ENCODE measurements around the gene CBS.
"Not testable (repeated sequence)": the region's sequence is repeated elsewhere in the genome, so short reads cannot be mapped to it uniquely, and the experiment has no call there.

Gene CBS

DNA sequence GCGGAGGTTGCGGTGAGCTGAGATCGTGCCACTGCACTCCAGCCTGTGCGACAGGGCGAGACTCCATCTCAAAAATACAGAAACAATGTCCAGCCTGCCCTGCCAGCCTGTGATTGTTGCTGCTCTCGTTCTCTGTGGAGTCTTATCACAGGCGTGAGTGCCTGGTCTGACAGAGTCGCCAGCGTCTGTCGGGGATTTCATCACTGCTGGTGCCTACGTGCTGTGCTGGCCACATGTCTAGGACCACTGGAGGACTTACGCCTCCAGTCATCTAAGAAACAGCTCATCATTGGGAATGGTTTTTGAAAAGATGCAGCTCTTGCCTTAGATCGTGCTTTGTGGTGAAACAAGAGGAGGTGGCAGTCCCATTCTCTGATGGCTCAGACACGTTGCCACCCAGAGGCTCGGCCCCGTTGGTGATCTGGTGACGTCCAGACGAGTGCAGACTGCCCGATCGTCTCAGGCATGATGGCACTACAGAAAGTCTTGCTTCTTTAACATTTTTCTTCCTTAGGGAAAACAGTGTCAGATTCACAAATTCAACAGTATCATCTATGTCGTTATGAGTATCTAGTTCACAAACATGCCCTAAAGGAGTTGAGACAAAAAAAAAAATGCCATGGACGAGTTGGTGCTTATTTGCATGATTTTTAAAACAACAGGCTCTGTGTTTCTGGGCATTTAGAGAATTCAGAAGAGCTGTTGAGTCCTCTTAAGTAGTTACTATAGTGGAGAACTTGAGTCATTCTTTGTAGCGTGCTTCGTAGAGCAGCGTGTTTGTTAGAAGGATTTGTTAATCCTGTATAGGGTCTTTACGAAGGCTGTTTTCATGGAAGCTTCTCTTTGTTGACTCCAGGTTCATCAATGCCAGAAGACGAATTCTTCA is 47.5 kb downstream of the CBS start:
- DNase-seq (ENCODE audit: low read depth in 3 of 3, low spot score in 1 of 3): no peak

DNA sequence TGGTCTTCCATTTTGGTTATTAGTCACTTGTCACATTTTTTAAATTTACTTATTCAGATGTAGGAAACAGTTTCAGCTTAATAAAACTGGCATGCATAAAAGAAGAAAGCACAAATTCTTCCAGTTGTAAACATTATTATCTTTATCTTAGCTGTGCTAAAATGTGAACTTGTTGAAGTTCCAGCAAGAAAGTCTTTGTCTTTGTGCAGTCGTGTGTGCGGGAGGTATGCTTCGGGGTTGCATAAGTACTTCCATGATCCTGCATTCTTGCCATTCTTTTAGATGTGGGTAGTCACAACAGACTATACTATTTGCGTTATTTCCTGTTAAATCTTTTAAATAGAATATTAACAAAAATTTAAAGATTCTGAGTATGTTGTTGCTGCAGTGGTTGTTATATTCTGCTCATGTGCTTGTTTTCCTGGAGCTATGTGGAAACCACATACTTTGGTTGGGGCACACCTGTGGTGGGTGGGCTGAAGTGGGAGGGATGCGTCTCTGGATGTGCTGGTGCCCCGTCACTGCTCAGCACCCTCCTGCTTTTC is 49.9 kb downstream of the CBS start:
- DNase-seq (ENCODE audit: low read depth in 3 of 3, low spot score in 1 of 3): no peak

DNA sequence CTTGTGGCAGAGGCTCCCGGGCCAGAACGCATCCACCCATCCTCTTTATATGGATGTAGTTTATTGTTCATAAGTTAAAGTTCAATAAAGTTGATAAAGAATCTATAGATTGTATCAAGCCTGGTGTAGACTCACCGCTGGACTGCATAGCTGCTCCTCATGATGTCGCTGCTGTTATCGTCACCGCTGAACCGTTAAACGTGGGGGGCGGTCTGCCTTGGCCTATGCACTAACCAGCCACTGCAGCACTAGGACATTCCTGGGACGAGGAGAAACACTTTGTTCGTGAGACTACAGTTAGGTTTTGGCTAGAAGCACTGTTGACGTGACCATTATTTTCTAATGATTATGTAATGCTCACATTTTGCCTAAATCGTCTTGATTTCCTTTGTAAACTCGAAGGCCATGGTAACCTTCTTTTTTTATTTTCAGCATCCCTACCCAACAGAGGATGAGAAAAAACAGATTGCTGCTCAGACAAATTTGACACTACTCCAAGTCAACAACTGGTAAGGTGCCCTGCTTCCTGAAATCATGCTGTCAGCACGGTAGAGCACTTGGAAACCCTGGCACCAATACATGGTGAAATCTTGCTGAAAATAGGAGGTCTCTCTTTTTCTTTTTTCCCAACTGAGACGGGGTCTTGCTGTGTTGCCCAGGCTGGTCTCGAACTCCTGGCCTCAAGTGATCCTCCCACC is 51.0 kb downstream of the CBS start:
- DNase-seq (ENCODE audit: low read depth in 3 of 3, low spot score in 1 of 3): no peak

DNA sequence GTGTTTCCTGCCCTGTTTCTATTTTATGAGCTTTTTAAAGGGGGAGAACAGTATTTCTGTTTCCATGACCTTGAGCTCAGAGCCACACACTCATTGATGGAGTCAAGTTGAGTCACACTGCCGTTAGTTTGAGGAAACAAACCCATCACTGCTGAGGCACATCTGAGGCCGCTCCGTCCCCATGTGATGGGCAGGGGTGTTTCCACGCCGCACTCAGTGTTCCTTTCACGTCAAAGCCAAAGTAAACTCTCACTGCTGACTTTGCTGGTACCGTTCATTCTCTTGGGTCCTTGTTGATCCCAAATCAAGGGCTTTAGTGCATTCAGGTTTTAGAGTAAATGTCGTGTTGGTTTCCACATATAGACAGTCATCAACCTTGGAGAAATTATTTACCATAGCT is 52.5 kb downstream of the CBS start:
- no peak for DNase-seq (ENCODE audit: low read depth in 3 of 3, low spot score in 1 of 3)

DNA sequence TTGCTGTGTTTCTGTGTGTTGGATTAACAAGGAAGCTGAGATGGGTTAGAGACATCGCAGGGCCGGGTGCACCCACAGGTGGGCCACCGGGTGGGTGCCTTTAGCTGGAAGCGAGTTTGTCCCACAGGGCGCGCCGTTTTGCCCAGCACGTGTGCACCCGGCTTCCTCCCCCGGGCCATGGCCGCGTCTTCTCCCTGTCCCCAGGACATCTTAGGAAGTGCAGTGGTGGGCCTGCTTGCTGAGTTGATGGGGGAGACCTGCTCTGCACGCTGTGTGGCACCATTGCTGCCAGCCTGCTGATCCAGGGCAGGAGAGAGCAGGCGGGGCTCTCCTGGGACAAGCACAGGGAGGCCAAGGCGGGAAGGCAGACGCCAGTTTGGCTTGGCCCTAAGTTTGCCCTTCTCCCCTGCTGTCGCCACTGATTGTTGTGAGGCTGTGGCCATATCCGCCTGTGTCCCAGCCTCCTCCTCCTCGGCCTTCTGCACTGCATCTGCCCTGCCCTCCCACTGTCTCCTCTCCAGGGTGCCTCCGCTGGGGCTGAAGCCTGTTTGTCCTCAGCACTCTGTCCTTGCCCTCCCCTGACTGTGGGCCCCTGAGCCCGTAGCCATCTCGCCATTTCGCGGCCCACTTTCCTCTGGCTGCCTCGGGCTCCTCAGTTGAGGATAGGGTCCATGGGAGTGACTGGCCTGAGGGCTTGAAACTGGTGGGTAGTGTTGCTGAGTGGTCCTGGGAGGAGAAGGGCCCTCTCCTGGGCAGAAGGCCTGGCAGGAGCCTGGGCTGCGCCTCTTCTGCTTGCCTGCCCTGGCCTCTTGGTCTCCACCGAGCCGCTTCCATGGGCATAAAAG is 53.7 kb downstream of the CBS start:
- DNase-seq (ENCODE audit: low read depth in 3 of 3, low spot score in 1 of 3): no peak

DNA sequence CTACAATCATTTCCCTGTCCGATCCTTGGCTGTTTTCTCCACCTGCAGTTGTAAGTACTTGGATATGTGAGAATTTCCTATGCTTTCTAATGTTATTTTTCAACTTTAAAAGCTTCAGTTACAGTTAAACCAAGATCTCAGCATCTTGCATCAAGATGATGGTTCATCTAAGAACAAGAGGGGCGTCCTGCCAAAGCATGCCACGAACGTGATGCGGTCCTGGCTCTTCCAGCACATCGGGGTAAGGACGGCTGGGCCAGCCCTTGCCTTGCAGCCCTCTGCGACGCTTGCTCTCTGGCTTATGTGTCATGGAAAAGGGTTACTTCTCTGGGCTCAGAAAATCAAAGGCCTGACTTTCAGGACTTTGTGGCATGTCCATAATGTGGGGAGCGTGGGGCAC is 54.4 kb downstream of the CBS start:
- no peak for DNase-seq (ENCODE audit: low read depth in 3 of 3, low spot score in 1 of 3)

DNA sequence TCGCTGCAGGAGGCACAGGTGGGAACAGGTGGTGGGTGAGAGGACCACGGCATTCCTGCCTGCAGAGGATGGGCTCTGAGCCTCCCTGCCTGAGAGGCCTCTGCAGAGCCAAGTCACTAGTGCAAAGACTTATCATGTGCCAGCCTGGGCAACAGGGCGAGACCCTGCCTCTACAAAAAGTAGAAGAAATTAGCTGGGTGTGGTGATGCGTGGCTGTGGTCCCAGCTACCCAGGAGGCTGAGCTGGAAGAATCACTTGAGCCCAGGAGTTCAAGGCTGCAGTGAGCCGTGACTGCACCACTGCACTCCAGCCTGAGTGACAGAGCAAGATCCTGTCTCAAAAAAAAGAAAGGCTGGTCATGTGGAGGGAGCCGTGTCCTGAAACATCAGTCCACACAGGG is 54.9 kb downstream of the CBS start:
- DNase-seq (ENCODE audit: low read depth in 3 of 3, low spot score in 1 of 3): no peak

DNA sequence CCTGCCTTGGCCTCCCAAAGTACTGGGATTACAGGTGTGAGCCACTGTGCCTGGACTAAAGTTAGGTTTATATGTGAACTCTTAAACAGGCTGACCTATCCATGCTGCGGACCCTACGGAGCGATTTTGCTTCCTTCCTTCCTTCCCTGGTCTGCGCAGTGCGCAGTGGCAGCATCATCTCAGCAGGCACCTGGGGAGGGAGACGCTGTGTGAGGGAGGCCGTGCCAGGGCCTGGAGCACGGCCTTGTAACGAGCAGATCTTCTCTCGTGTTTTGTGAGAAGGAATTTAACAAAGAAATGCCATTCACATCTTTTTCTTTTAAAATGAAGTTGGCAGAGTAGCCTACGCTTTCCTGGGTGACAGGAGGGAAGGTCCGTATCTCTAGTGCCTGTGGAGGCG is 55.5 kb downstream of the CBS start:
- no peak for DNase-seq (ENCODE audit: low read depth in 3 of 3, low spot score in 1 of 3)

DNA sequence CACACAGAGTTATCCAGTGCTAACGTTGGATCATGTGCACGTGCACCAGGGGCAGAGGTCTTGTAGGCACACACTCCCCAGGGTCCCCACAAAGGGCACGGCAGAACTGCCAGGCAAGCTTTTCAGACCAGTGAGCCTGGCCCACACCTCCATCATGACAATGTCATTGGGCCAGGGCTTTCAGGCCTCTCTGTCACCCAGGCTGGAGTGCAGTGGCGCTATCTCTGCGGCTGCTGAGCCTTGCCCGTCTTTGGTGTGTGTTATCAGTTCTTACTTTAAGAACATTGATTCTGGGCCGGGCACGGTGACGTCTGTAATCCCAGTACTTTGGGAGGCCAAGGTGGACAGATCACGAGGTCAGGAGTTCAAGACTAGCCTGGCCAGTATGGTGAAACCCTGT is 57.1 kb downstream of the CBS start:
- DNase-seq (ENCODE audit: low read depth in 3 of 3, low spot score in 1 of 3): no peak

DNA sequence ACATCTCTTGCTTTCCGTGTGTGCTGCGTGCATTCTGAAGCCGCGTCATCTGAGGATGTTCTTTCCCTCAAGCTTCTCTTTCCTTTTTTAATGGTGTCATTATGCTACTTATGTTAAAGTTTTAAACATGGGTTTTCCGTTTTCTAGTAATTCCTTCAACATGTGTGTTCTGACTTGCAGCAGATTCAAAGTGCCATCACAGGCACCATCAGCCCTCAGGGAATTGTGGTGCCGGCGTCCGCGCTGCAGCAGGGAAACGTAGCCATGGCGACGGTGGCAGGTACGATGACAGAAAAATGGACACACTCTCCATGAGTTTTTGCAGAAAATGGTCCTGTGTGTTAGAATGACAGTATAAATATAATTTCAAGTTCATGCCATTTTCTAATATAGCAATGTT is 58.9 kb downstream of the CBS start:
- DNase-seq (ENCODE audit: low read depth in 3 of 3, low spot score in 1 of 3): no peak

DNA sequence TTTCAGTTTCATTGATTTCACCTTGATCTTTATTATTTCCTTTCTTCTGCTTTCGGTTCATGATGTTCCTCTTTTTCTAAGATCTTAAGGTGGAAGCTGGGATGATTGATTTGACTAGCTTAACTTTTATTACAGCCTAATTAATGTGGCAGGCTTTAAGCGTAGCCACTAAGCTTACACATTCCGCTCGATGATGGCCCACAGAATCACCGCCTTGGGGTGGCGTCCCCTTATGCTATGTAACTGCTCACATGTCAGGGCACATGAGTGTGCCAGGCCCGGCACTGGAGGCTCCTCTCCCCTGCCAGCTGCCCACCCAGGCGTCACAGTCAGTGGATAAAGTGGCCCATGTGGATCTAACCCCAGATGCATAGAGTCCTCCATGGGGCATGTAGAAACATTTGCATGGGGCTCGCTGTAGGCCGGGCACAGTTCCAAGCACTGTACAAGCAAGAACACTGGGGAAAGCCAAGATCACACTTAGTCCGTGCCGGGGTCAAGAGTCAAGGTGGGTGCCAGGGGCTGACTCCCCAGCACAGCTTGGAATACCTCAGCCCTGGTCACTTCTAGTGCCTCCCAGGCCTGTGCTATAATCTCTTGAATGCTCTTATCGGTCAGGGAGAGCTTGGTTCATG is 59.6 kb downstream of the CBS start:
- DNase-seq (ENCODE audit: low read depth in 3 of 3, low spot score in 1 of 3): no peak

DNA sequence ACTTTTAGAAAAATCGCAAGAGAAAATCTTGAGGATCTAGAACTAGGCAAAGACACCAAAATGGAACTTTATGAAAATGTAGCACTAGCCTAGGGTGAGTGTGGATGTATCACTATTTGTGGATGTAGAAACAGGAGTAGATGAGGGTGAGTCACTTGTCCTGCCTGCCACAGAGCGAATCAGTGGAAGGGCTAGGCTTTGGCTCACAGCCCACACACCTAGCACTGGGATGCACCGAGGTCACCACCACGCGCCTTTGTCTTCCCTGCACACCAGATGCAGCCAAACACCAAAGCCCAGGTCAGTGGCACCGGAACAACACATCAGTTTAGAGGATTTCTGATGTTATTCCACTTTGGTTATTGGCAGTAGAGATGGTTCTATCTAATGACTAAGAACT is 63.0 kb downstream of the CBS start:
- DNase-seq (ENCODE audit: low read depth in 3 of 3, low spot score in 1 of 3): no peak

DNA sequence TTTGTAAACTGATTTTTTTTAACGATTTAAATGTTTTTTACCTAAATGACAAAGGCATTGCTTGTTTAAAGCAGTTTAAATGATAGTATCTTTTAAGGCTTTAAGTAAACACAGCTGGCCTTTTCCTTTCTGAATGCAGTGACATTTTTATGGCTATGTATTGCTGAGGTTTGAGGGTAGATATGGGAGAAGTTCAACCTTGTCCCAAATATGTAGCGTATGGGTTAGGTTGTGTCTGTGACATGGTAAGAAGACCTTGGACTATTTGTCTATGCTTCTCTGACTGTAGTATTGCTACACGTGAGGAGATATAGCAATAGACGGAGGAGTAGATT is 68.8 kb downstream of the CBS start:
- DNase-seq (ENCODE audit: low read depth in 3 of 3, low spot score in 1 of 3): no peak

DNA sequence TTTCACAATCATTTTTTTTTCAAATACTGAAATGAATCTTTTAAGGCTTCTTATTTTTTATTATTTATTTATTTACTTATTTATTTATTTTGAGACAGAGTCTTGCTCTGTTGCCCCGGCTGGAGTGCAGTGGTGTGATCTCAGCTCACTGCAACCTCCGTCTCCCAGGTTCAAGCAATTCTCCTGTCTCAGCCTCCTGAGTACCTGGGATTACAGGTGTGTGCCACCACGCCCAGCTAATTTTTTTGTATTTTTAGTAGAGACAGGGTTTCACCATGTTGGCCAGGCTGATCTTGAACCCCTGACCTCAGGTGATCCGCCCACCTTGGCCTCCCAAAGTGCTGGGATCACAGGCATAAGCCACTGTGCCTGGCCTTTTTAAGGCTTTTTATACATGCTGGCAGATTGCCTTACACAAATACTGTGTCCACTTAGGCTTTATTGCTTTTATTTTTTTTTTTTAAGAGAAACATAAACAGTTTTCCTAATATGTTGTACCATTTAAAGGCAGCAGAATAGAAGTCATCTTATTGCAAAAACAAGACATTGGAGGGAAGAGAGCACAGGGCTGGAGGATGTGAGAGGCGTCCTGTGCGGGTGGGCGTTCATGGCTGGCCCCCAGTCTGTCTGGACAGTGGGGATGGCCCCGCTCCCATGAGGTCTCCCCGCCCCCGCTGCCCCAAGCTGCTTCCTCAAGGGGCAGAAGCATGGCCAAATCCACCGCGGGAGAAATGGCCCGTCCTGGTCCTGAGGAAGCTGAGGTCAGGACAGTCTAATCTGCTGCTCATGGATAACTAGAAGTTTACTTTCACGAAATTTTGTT is 69.4 kb downstream of the CBS start:
- not testable (repeated sequence) for DNase-seq (ENCODE audit: low read depth in 3 of 3, low spot score in 1 of 3)

DNA sequence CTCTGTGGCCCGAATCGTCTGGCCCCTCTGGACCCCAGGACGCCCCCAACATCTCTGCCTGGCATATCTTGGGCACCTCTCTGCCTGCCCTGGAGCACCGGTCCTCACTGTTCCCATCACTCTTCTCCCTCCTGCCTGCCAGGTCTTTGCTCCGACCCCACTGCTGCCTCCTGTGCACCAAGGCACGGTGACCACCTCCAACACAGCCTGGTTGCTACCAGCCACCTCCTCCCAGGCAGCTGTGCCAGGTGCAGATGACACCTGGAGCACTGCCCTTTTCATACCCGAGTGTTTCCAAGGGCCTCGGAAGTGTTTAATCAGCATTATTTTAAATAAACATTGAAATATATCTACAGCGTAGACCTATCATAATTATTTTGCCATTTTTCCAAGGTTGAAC is 70.0 kb downstream of the CBS start:
- DNase-seq (ENCODE audit: low read depth in 3 of 3, low spot score in 1 of 3): no peak

DNA sequence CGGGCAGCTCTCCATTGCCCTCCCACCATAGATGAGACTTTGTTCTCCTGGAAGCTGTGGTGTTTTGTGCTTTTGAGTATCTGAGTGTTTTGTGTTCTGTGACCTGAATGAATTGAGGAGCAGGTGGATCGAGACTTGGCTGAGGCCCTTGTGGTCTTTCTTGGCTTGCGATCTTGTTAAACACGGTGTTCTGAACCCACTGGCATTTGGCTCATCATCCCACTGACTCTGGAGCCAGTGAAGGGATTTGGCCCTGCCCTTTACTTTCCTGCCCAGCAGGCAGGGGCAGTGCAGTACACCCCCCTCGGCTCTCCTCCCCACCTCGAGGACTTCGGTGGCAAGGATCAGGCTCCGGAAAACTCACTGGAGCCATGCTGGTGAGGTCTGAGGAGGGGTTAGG is 70.7 kb downstream of the CBS start:
- DNase-seq (ENCODE audit: low read depth in 3 of 3, low spot score in 1 of 3): no peak

Measured in stimulated activated CD4-positive, alpha-beta T cell treated with anti-CD3 and anti-CD28 coated beads, TNF-alpha, amount 100 ng/mL, for 1 hour (primary cell).